Sigmoid colon (tissue), 4 donors: ENCODE measurements around the gene LIMD2.

Experiments
- EP300 ChIP-seq, 4 donors: sonication (generic); formaldehyde crosslinking; IDR thresholded peaks; one replicate each; pipeline ENCODE4 v1.6.1; 2017; ENCODE audit warnings: antibody characterized with exemption in 4 of 4
- POLR2A ChIP-seq, 2 donors: fragments of 450-650 bp; IDR thresholded peaks; one replicate each; pipeline ENCODE4 v1.6.1; 2016; ENCODE audit warnings: antibody characterized with exemption in 2 of 2, mild to moderate bottlenecking in 2 of 2, moderate library complexity in 2 of 2
- POLR2AphosphoS5 ChIP-seq, 4 donors: sonication (generic); formaldehyde crosslinking; IDR thresholded peaks; one replicate each; pipeline ENCODE4 v1.6.1; 2017; ENCODE audit warnings: antibody characterized with exemption in 4 of 4
- TF ChIP-seq, protein P1 (sequence below), 4 experiments: fragments of 450-650 bp in 3 of 4; fragments of 200-600 bp in 1 of 4; IDR thresholded peaks; one replicate each; pipeline ENCODE4 v1.5.1; 2016 to 2019; ENCODE audit warnings: antibody characterized with exemption in 4 of 4, mild to moderate bottlenecking in 3 of 4, moderate library complexity in 2 of 4

- TF ChIP-seq POLR2A (IDR thresholded peaks at IDR 0.05) (no peak), POLR2AphosphoS5 (IDR thresholded peaks at IDR 0.05) (peak; percentile 43 to 69 (median 52)), EP300 (IDR thresholded peaks at IDR 0.05) (no peak)
- TF ChIP-seq, protein P1, sequence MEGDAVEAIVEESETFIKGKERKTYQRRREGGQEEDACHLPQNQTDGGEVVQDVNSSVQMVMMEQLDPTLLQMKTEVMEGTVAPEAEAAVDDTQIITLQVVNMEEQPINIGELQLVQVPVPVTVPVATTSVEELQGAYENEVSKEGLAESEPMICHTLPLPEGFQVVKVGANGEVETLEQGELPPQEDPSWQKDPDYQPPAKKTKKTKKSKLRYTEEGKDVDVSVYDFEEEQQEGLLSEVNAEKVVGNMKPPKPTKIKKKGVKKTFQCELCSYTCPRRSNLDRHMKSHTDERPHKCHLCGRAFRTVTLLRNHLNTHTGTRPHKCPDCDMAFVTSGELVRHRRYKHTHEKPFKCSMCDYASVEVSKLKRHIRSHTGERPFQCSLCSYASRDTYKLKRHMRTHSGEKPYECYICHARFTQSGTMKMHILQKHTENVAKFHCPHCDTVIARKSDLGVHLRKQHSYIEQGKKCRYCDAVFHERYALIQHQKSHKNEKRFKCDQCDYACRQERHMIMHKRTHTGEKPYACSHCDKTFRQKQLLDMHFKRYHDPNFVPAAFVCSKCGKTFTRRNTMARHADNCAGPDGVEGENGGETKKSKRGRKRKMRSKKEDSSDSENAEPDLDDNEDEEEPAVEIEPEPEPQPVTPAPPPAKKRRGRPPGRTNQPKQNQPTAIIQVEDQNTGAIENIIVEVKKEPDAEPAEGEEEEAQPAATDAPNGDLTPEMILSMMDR (IDR thresholded peaks at IDR 0.05) = no peak
Measured at GRCh38 chr17:63675607-63676546, 24.0 kb downstream of the LIMD2 start.
